Neural cell (in vitro differentiated cells): ENCODE data around the gene PORCN. TPM values are rescaled to one million over a fixed set of nuclear protein-coding genes. Genes with fewer than 3 reads are reported as not detected.

Source experiments
- H2AFZ ChIP-seq: fragments of 200-600, 300-800 bp; sonication (generic), shearing (Covaris generic); 2 replicates; pipeline ENCODE4 v1.6.0; 2014; ENCODE audit warnings: low read depth, mild to moderate bottlenecking, antibody characterized with exemption, low read length, moderate library complexity
- H3F3A ChIP-seq: fragments of 200-600 bp; shearing (Covaris generic); 2 replicates; pipeline ENCODE4 v1.6.1; 2016; ENCODE audit warnings: mild to moderate bottlenecking, moderate library complexity, mixed read lengths, antibody characterized with exemption, low read length; ENCODE audit not compliant: insufficient read depth, poor library complexity, severe bottlenecking
- H3K27ac ChIP-seq: fragments of 200-600, 300-800 bp; sonication (generic), shearing (Covaris generic); 2 replicates; pipeline ENCODE4 v1.5.1; 2014; ENCODE audit warnings: mild to moderate bottlenecking, low read length, moderate library complexity
- H3K27me3 ChIP-seq: fragments of 300-800, 200-600 bp; sonication (generic), shearing (Covaris generic); 2 replicates; pipeline ENCODE4 v1.6.0; 2014; ENCODE audit warnings: mild to moderate bottlenecking, low read depth, low read length, moderate library complexity; ENCODE audit not compliant: insufficient read depth
- H3K36me3 ChIP-seq: fragments of 300-800, 200-600 bp; sonication (generic), shearing (Covaris generic); 2 replicates; pipeline ENCODE4 v1.5.1; 2014; ENCODE audit warnings: mild to moderate bottlenecking, antibody characterized with exemption, low read length, moderate library complexity; ENCODE audit not compliant: insufficient read depth
- H3K4me2 ChIP-seq: fragments of 300-800, 200-600 bp; sonication (generic), shearing (Covaris generic); 2 replicates; pipeline ENCODE4 v1.6.0; 2014; ENCODE audit warnings: mild to moderate bottlenecking, low read length
- H3K4me3 ChIP-seq: fragments of 300-800, 200-600 bp; sonication (generic), shearing (Covaris generic); 2 replicates; pipeline ENCODE4 v1.5.1; 2014; ENCODE audit warnings: mild to moderate bottlenecking, low read length, moderate library complexity
- H3K79me2 ChIP-seq: fragments of 200-600 bp; shearing (Covaris generic); replicated peaks from 2 replicates; pipeline ENCODE4 v1.6.0; 2014; ENCODE audit warnings: mild to moderate bottlenecking, low read length, moderate library complexity; ENCODE audit not compliant: insufficient read depth
- H3K9ac ChIP-seq: fragments of 300-800, 200-600 bp; sonication (generic), shearing (Covaris generic); 2 replicates; pipeline ENCODE4 v1.6.1; 2016; ENCODE audit warnings: mild to moderate bottlenecking, low read length, mixed read lengths
- H3K9me2 ChIP-seq: fragments of 200-600 bp; shearing (Covaris generic); 2 replicates; pipeline ENCODE4 v1.6.1; 2016; ENCODE audit warnings: mild to moderate bottlenecking, low read length, mixed read lengths; ENCODE audit not compliant: insufficient read depth
- H3K9me3 ChIP-seq: fragments of 200-600, 300-800 bp; sonication (generic), shearing (Covaris generic); 2 replicates; pipeline ENCODE4 v1.6.1; 2016; ENCODE audit warnings: mild to moderate bottlenecking, mixed run types, low read length, moderate library complexity, mixed read lengths
- H4K20me1 ChIP-seq: fragments of 200-600 bp; shearing (Covaris generic); 2 replicates; pipeline ENCODE4 v1.6.1; 2016; ENCODE audit warnings: mild to moderate bottlenecking, mixed run types; ENCODE audit not compliant: insufficient read depth
- CTCF ChIP-seq: fragments of 450-650 bp; IDR thresholded peaks from 2 replicates; pipeline ENCODE4 v1.5.1; 2014; ENCODE audit warnings: antibody characterized with exemption, mild to moderate bottlenecking, moderate library complexity; ENCODE audit not compliant: poor library complexity, severe bottlenecking
- EP300 ChIP-seq: fragments of 450-650 bp; conservative IDR thresholded peaks from 2 replicates; pipeline ENCODE4 v1.6.1; 2014; ENCODE audit warnings: antibody characterized with exemption, mild to moderate bottlenecking, moderate library complexity; ENCODE audit not compliant: poor library complexity, severe bottlenecking
- EZH2 ChIP-seq: fragments of 200-600, 300-800 bp; shearing (Covaris generic), sonication (generic); IDR thresholded peaks from 2 replicates; pipeline ENCODE4 v1.6.1; 2014; ENCODE audit warnings: antibody characterized with exemption, low read length, borderline replicate concordance, mild to moderate bottlenecking; ENCODE audit not compliant: insufficient read depth, poor library complexity, severe bottlenecking
- MXI1 ChIP-seq: fragments of 450-650 bp; conservative IDR thresholded peaks from 2 replicates; pipeline ENCODE4 v1.6.1; 2014; ENCODE audit warnings: antibody characterized with exemption, mild to moderate bottlenecking; ENCODE audit not compliant: poor library complexity, severe bottlenecking
- POLR2AphosphoS5 ChIP-seq: IDR thresholded peaks from 2 replicates; pipeline ENCODE4 v1.6.1; 2012
- RAD21 ChIP-seq: fragments of 450-650 bp; conservative IDR thresholded peaks from 2 replicates; pipeline ENCODE4 v1.6.1; 2014; ENCODE audit warnings: antibody characterized with exemption, mild to moderate bottlenecking, moderate library complexity
- REST ChIP-seq: IDR thresholded peaks from 2 replicates; pipeline ENCODE4 v1.6.1; 2012; ENCODE audit warnings: borderline replicate concordance
- SMC3 ChIP-seq: fragments of 450-650 bp; conservative IDR thresholded peaks from 2 replicates; pipeline ENCODE4 v1.6.1; 2014; ENCODE audit warnings: antibody characterized with exemption, mild to moderate bottlenecking, moderate library complexity; ENCODE audit not compliant: poor library complexity
- TAF1 ChIP-seq: IDR thresholded peaks from 2 replicates; pipeline ENCODE4 v1.6.1; 2012; ENCODE audit warnings: low read depth
- polyA plus RNA-seq: library from polyadenylated mRNA; depleted of rRNA; stranded (reverse); fragments of >200 nt; gene quantifications from 2 replicates; pipeline ENCODE4 v1.2.3, GENCODE V29; 2014

PORCN gene
- polyA plus RNA-seq, 1 donor from 2014 or later, result 29.8 TPM

DNA sequence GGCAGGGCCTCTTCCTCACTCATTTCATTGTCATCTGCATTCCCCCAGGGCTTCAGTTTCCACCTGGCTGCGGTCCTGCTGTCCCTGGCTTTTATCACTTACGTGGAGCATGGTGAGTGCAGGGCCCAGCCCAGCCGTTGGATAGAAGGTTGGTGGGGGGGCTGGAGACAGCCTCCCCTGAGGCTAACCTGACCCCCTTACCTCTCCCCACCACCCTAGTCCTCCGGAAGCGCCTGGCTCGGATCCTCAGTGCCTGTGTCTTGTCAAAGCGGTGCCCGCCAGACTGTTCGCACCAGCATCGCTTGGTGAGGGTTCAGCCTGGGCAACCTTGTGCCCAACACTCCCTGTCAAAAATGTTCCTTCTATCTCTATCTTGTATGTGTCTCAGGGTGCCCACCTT lies 7.0 kb downstream of the PORCN start:
- H3K27me3 ChIP-seq, result no peaks in the 10 kb centered on the region

DNA sequence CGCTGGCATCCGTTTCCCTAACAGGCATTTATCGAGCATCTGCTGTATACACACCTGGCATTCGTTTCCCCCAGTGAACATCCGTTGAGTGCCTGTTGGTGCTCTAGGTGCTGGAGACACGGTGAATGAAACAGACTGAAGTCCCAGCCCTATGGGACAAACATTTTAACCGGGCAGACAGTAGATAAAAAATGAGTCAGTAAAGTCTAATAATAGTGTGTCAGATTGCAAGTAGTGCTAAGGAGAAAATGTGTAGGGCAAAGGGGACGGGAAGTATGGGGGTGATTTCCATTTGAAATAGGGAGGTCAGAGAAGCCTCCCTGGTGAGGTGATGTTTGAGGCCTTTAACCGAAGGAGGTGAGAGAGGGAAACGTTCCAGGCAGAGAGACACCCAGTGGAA lies 7.5 kb downstream of the PORCN start:
- Histone ChIP-seq H3K27ac (no peak overlapping the region), H4K20me1 (no peaks in the 10 kb centered on the region), H3K4me3 (no peak overlapping the region), H3K9ac (no peak overlapping the region), H3K9me3 (no peaks in the 10 kb centered on the region), H3K9me2 (no peaks in the 10 kb centered on the region), H3K27me3 (no peaks in the 10 kb centered on the region), H3K79me2 (no peaks in the 10 kb centered on the region), H3F3A (no peaks in the 10 kb centered on the region), H3K36me3 (no peaks in the 10 kb centered on the region), H3K4me2 (no peak overlapping the region), H2AFZ (no peak overlapping the region)
- TF ChIP-seq EZH2 (no peak), REST (no peak), EP300 (no peak), POLR2AphosphoS5 (no peak), SMC3 (no peak), MXI1 (no peak), RAD21 (no peak), TAF1 (no peak)

More for the DNA sequence above, 7.0 kb downstream of the PORCN start:
- Histone ChIP-seq H3K9ac (no peak overlapping the region), H3K4me2 (no peak overlapping the region), H3K27ac (no peak overlapping the region), H2AFZ (no peak overlapping the region), H3K4me3 (no peak overlapping the region), H3K36me3 (no peaks in the 10 kb centered on the region), H3K79me2 (no peaks in the 10 kb centered on the region), H4K20me1 (no peaks in the 10 kb centered on the region), H3K9me3 (no peaks in the 10 kb centered on the region), H3K9me2 (no peaks in the 10 kb centered on the region), H3F3A (no peaks in the 10 kb centered on the region)
- TF ChIP-seq POLR2AphosphoS5, result no peak
- no peak for TF ChIP-seq MXI1
- TF ChIP-seq CTCF, result no peak
- no peak for TF ChIP-seq RAD21
- no peak for TF ChIP-seq SMC3
- TF ChIP-seq TAF1, result no peak
- TF ChIP-seq EZH2, result no peak
- TF ChIP-seq REST, result no peak
- no peak for TF ChIP-seq EP300
